Measurements from ENCODE around the gene EDRF1. TPM values are rescaled to one million over a fixed set of nuclear protein-coding genes. Genes with fewer than 3 reads are reported as not detected.

Gene EDRF1
- total and polyA plus RNA-seq, 2 of the 4 experiments (the other 2 are of a cell fraction): 17.0 to 24.9 TPM

DNA sequence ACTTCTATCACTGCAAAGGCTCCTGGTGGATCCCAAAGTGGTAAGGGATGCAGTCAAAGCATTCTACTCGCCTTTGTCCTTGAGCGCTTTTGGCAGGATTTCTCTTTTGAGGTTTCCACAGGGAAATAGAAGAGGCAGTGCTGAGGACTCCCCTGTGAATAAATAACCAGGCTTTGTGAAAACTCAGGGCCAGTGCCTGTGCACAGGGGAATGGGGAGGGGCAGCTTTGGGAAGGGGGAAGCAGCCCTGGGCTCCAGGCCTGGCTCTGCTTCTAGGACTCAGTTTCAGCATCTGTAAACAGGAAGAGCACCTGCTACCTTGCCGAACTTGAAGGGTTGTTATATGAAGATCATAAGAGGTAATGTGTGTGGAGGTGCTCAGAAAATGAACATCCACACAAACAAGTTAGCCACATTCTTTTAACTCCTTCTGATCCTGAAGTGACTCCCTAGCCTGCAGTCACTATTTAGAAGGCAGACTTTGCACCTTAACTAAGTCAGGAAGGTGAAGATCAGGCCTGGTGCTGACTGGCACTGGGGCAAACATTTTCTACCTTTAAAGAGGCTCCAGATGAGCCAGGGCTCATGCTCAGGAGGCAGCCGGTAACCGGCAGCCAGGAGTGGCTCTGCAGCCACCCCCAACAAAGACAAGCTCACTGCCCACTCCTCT lies 78.6 kb downstream of the EDRF1 start:
- Histone ChIP-seq H3K4me1 (ENCODE audit: control insufficient read depth, insufficient read depth, low read length) (no peaks in the 10 kb centered on the region), H3K18ac (ENCODE audit: low read depth, low read length) (no peak overlapping the region), H3K4me3 (ENCODE audit: insufficient read depth, low read depth, low read length) (no peak overlapping the region), H2BK5ac (ENCODE audit: low read depth, low read length, poor library complexity, severe bottlenecking) (no peak overlapping the region), H3K9me1 (ENCODE audit: insufficient read depth, low read length) (peaks cover 3% of the 10 kb centered on the region), H3K23ac (ENCODE audit: low read depth, low read length) (no peak overlapping the region), H3K4me2 (ENCODE audit: low read depth, low read length) (no peak overlapping the region), H2AFZ (replicated peaks; ENCODE audit: low read length, poor library complexity) (no peak overlapping the region), H3K27me3 (ENCODE audit: control insufficient read depth, insufficient read depth, low read length) (no peaks in the 10 kb centered on the region), H4K91ac (ENCODE audit: insufficient read depth, low read depth, low read length) (no peak overlapping the region), H3K56ac (ENCODE audit: extremely low read depth, insufficient read depth, low read length) (no peak overlapping the region), H3K79me1 (ENCODE audit: low read depth in 1 of 2, low read length in 2 of 2) (no peaks in the 10 kb centered on the region), H3K27ac (ENCODE audit: insufficient read depth, low read length) (no peak overlapping the region), H3K4ac (ENCODE audit: low read depth, low read length) (no peak overlapping the region), H4K8ac (ENCODE audit: low read depth in 2 of 2, low read length in 2 of 2) (no peak overlapping the region), H3K9ac (ENCODE audit: low read depth, low read length) (no peak overlapping the region), H3K14ac (replicated peaks; ENCODE audit: low read depth, low read length) (no peak overlapping the region), H2BK15ac (ENCODE audit: low read depth, low read length) (no peak overlapping the region), H4K20me1 (ENCODE audit: insufficient read depth, low read length) (no peaks in the 10 kb centered on the region), H3K36me3 (ENCODE audit: control insufficient read depth, insufficient read depth, low read length) (peaks cover 27% of the 10 kb centered on the region), H3K9me3 (ENCODE audit: control insufficient read depth, insufficient read depth, low read length) (no peaks in the 10 kb centered on the region), H4K5ac (ENCODE audit: low read depth, low read length) (no peak overlapping the region), H2AK9ac (replicated peaks; ENCODE audit: low read depth, low read length, poor library complexity) (no peak overlapping the region), H2BK120ac (ENCODE audit: low read depth, low read length) (no peak overlapping the region), H2AK5ac (ENCODE audit: low read depth, low read length) (no peak overlapping the region), H2BK20ac (ENCODE audit: low read depth, low read length) (no peak overlapping the region)
- DNase-seq (no peak), ATAC-seq (ENCODE audit: low read depth) (no peak)
- 72% methylated on average over 4 of the region's 5 CpGs; no CpG with 5 or more reads in 1 of the 2 experiments for WGBS, 2 experiments (ENCODE audit: extremely low coverage in 2 of 2, insufficient read length in 1 of 2)
- POLR2A ChIA-PET (ENCODE audit: unreplicated experiment): no interaction called here
- dilution Hi-C loops (cut with HindIII; ENCODE audit: low sequenced_read_pairs, unreplicated experiment) (no loop called here), intact Hi-C loops (cut with micrococcal nuclease) (no loop called here), in situ Hi-C loops (cut with MboI; ENCODE audit: low sequenced_read_pairs) (no loop called here)
- no peak for TF ChIP-seq RAD21 (IDR thresholded peaks at IDR 0.05; ENCODE audit: low read length)
- TF ChIP-seq MAZ (IDR thresholded peaks at IDR 0.05; ENCODE audit: borderline replicate concordance, low read depth, low read length): no peak
- TF ChIP-seq FOS (IDR thresholded peaks at IDR 0.05; ENCODE audit: low read depth, low read length): no peak
- no peak for TF ChIP-seq MAFK (IDR thresholded peaks at IDR 0.05; ENCODE audit: low read depth, low read length)
- TF ChIP-seq MXI1 (IDR thresholded peaks at IDR 0.05; ENCODE audit: borderline replicate concordance, low read depth, low read length): no peak
- no peak for TF ChIP-seq CHD1 (IDR thresholded peaks at IDR 0.05; ENCODE audit: low read depth, low read length)
- no peak for TF ChIP-seq RFX5 (IDR thresholded peaks at IDR 0.05; ENCODE audit: low read depth, low read length)
- CTCF ChIA-PET: no interaction called here
- no TSS peak for BruUV-seq (replicated peaks)

Measured in IMR-90 (cell line).